ENCODE results near the gene INVS. TPM values are rescaled to one million over a fixed set of nuclear protein-coding genes. Genes with fewer than 3 reads are reported as not detected.

INVS gene
- total and polyA plus RNA-seq, 2 of the 13 experiments (the other 11 are each of a cell fraction or from before 2014, with no cell fraction given) = 11.3 to 16.3 TPM

GRCh38 chr9:100099722-100100042 lies 639 bp downstream of the INVS start (continued):
- TF ChIP-seq ZNF878 (CRISPR knock-in tag; IDR thresholded peaks at IDR 0.05) (no peak), SMYD3 (CRISPR knock-in tag; IDR thresholded peaks at IDR 0.05) (no peak), ZNF644 (CRISPR knock-in tag; IDR thresholded peaks at IDR 0.05; ENCODE audit: low read depth) (no peak), ZC3H4 (CRISPR knock-in tag; IDR thresholded peaks at IDR 0.05; ENCODE audit: borderline replicate concordance) (no peak), PHF8 (CRISPR knock-in tag; IDR thresholded peaks at IDR 0.05) (no peak), ATRX (CRISPR knock-in tag; IDR thresholded peaks at IDR 0.05; ENCODE audit: borderline replicate concordance) (no peak), REST (IDR thresholded peaks at IDR 0.05; ENCODE audit: borderline replicate concordance in 1 of 2, low read depth in 1 of 2, low read length in 2 of 2) (no peak), FOXK2 (IDR thresholded peaks at IDR 0.05) (no peak), ZNF510 (CRISPR knock-in tag; IDR thresholded peaks at IDR 0.05; ENCODE audit: low read depth) (no peak; the same call in 1 of the 2 replicates), CENPT (CRISPR knock-in tag; IDR thresholded peaks at IDR 0.05; ENCODE audit: low read depth) (no peak), PAWR (CRISPR knock-in tag; IDR thresholded peaks at IDR 0.05; ENCODE audit: borderline replicate concordance) (no peak), TRIM22 (IDR thresholded peaks at IDR 0.05) (no peak), DNMT3B (CRISPR knock-in tag; conservative IDR thresholded peaks at IDR 0.05) (0 out of 2 replicates have a peak, but pooled peaks have one; percentile 12), MLLT10 (CRISPR knock-in tag; IDR thresholded peaks at IDR 0.05) (no peak), HNRNPK (IDR thresholded peaks at IDR 0.05; ENCODE audit: low read depth, low read length, poor library complexity, severe bottlenecking) (no peak), RELA (CRISPR knock-in tag; IDR thresholded peaks at IDR 0.05) (no peak), ZFP37 (CRISPR knock-in tag; IDR thresholded peaks at IDR 0.05; ENCODE audit: borderline replicate concordance) (no peak), ZNF546 (CRISPR knock-in tag; conservative IDR thresholded peaks at IDR 0.05) (no peak; the same call in 1 of the 2 replicates), ZNF629 (CRISPR knock-in tag; conservative IDR thresholded peaks at IDR 0.05) (no peak)
- TF ChIP-seq, protein P1, sequence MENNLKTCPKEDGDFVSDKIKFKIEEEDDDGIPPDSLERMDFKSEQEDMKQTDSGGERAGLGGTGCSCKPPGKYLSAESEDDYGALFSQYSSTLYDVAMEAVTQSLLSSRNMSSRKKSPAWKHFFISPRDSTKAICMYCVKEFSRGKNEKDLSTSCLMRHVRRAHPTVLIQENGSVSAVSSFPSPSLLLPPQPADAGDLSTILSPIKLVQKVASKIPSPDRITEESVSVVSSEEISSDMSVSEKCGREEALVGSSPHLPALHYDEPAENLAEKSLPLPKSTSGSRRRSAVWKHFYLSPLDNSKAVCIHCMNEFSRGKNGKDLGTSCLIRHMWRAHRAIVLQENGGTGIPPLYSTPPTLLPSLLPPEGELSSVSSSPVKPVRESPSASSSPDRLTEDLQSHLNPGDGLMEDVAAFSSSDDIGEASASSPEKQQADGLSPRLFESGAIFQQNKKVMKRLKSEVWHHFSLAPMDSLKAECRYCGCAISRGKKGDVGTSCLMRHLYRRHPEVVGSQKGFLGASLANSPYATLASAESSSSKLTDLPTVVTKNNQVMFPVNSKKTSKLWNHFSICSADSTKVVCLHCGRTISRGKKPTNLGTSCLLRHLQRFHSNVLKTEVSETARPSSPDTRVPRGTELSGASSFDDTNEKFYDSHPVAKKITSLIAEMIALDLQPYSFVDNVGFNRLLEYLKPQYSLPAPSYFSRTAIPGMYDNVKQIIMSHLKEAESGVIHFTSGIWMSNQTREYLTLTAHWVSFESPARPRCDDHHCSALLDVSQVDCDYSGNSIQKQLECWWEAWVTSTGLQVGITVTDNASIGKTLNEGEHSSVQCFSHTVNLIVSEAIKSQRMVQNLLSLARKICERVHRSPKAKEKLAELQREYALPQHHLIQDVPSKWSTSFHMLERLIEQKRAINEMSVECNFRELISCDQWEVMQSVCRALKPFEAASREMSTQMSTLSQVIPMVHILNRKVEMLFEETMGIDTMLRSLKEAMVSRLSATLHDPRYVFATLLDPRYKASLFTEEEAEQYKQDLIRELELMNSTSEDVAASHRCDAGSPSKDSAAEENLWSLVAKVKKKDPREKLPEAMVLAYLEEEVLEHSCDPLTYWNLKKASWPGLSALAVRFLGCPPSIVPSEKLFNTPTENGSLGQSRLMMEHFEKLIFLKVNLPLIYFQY (CRISPR knock-in tag; IDR thresholded peaks at IDR 0.05; ENCODE audit: borderline replicate concordance) = no peak
- TF ChIP-seq, protein P2, sequence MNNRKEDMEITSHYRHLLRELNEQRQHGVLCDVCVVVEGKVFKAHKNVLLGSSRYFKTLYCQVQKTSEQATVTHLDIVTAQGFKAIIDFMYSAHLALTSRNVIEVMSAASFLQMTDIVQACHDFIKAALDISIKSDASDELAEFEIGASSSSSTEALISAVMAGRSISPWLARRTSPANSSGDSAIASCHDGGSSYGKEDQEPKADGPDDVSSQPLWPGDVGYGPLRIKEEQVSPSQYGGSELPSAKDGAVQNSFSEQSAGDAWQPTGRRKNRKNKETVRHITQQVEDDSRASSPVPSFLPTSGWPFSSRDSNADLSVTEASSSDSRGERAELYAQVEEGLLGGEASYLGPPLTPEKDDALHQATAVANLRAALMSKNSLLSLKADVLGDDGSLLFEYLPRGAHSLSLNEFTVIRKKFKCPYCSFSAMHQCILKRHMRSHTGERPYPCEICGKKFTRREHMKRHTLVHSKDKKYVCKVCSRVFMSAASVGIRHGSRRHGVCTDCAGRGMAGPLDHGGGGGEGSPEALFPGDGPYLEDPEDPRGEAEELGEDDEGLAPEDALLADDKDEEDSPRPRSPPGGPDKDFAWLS (CRISPR knock-in tag; IDR thresholded peaks at IDR 0.05; ENCODE audit: borderline replicate concordance) = no peak

Data from HepG2 (cell line).